ENCODE measurements around the gene CAPN3.

Gene CAPN3

GRCh38 chr15:42356851-42357250, 2.5 kb upstream of the CAPN3 start:
- no peak for DNase-seq (ENCODE audit: low read depth in 2 of 2)

- no peak for DNase-seq (ENCODE audit: low read depth in 2 of 2)
Measured at GRCh38 chr15:42358141-42358540, 1.2 kb upstream of the CAPN3 start.

GRCh38 chr15:42359985-42360384, 684 bp downstream of the CAPN3 start:
- no peak for DNase-seq (ENCODE audit: low read depth in 2 of 2)

GRCh38 chr15:42360535-42361112, 1.3 kb downstream of the CAPN3 start:
- DNase-seq (ENCODE audit: low read depth in 2 of 2): no peak

- DNase-seq (ENCODE audit: low read depth in 2 of 2): no peak
Measured at GRCh38 chr15:42363487-42363886, 4.2 kb downstream of the CAPN3 start.

GRCh38 chr15:42363942-42364341, 4.6 kb downstream of the CAPN3 start:
- no peak for DNase-seq (ENCODE audit: low read depth in 2 of 2)

- no peak for DNase-seq (ENCODE audit: low read depth in 2 of 2)
Measured at GRCh38 chr15:42364529-42364928, 5.2 kb downstream of the CAPN3 start.

GRCh38 chr15:42365921-42366550, 6.7 kb downstream of the CAPN3 start:
- DNase-seq (ENCODE audit: low read depth in 2 of 2): no peak

- DNase-seq (ENCODE audit: low read depth in 2 of 2): no peak
Measured at GRCh38 chr15:42367041-42367440, 7.7 kb downstream of the CAPN3 start.

GRCh38 chr15:42368096-42368495, 8.8 kb downstream of the CAPN3 start:
- DNase-seq (ENCODE audit: low read depth in 2 of 2): no peak

- no peak for DNase-seq (ENCODE audit: low read depth in 2 of 2)
Measured at GRCh38 chr15:42371096-42371495, 11.8 kb downstream of the CAPN3 start.

GRCh38 chr15:42373274-42373673, 14.0 kb downstream of the CAPN3 start:
- no peak for DNase-seq (ENCODE audit: low read depth in 2 of 2)

- DNase-seq (ENCODE audit: low read depth in 2 of 2): no peak
Measured at GRCh38 chr15:42373936-42374335, 14.6 kb downstream of the CAPN3 start.

GRCh38 chr15:42374810-42375209, 15.5 kb downstream of the CAPN3 start:
- no peak for DNase-seq (ENCODE audit: low read depth in 2 of 2)

GRCh38 chr15:42375252-42375651, 16.0 kb downstream of the CAPN3 start:
- no peak for DNase-seq (ENCODE audit: low read depth in 2 of 2)

- no peak for DNase-seq (ENCODE audit: low read depth in 2 of 2)
Measured at GRCh38 chr15:42375941-42376340, 16.6 kb downstream of the CAPN3 start.

GRCh38 chr15:42378011-42378410, 18.7 kb downstream of the CAPN3 start:
- no peak for DNase-seq (ENCODE audit: low read depth in 2 of 2)

GRCh38 chr15:42384597-42384996, 25.3 kb downstream of the CAPN3 start:
- no peak for DNase-seq (ENCODE audit: low read depth in 2 of 2)

GRCh38 chr15:42385206-42385979, 26.1 kb downstream of the CAPN3 start:
- peak in 1 of 2 donors; percentile 16 for DNase-seq (ENCODE audit: low read depth in 2 of 2)

- no peak for DNase-seq (ENCODE audit: low read depth in 2 of 2)
Measured at GRCh38 chr15:42385980-42386700, 26.8 kb downstream of the CAPN3 start.

GRCh38 chr15:42387603-42388002, 28.3 kb downstream of the CAPN3 start:
- DNase-seq (ENCODE audit: low read depth in 2 of 2): no peak

GRCh38 chr15:42392309-42393024, 33.2 kb downstream of the CAPN3 start:
- no peak for DNase-seq (ENCODE audit: low read depth in 2 of 2)
